ENCODE measurements around the gene FXYD6. TPM values are rescaled to one million over a fixed set of nuclear protein-coding genes. Genes with fewer than 3 reads are reported as not detected.
A peak's percentile ranks its signal among the peaks of the same experiment; 100 is the strongest.

Gene FXYD6
- total and polyA plus RNA-seq, 7 donors: 12.3 to 305 (median 243) TPM

- Histone ChIP-seq H3K9me3 (no peaks in the 10 kb centered on the region), H3K36me3 (peaks cover 0 to 44% (median 5%) of the 10 kb centered on the region in 4 donors), H3K4me1 (peaks cover 0 to 31% (median 11%) of the 10 kb centered on the region in 4 donors), H3K27ac (no peak overlapping the region), H3K4me3 (no peak overlapping the region), H3K27me3 (peaks cover 0 to 20% (median 0%) of the 10 kb centered on the region in 3 donors)
- 15 to 53% methylated on average over 7 of the region's 7 CpGs for WGBS, 2 donors
- peak; percentile 79 for DNase-seq
- intact Hi-C loops (cut with DNase I): no loop called here
- TF ChIP-seq POLR2A (IDR thresholded peaks at IDR 0.05) (peak in 1 of 2 donors; percentile 3), EP300 (IDR thresholded peaks at IDR 0.05) (no peak)
Observed at GRCh38 chr11:117833401-117833891, 43.0 kb downstream of the FXYD6 start.

DNA sequence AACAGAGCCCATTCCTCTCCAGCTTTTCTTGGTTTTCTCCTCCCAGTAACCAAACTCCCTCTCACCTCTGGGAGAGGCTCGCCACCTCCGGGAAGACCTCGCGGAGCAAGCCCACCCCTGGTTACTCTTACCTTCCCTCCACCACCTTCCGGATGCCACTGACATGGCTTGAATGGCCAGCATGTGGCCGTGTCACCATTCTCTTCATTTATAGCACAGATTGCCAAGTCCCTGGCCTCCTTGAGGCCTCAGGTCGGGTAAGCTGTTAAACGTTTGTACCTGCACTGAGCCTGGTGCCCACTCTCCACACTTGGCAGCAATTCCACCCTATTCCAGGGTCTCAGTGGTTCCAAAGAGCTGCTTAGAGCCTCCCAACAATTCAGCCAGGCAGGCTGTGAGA is 43.9 kb downstream of the FXYD6 start:
- intact Hi-C loops (cut with DNase I): no loop called here
- Histone ChIP-seq H3K27me3 (peaks cover 0 to 20% (median 0%) of the 10 kb centered on the region in 3 donors), H3K4me3 (no peak overlapping the region), H3K27ac (no peak overlapping the region), H3K9me3 (no peaks in the 10 kb centered on the region), H3K4me1 (peaks cover 0 to 38% (median 12%) of the 10 kb centered on the region in 4 donors), H3K36me3 (peaks cover 0 to 35% (median 5%) of the 10 kb centered on the region in 4 donors)
- DNase-seq: peak; percentile 39
- TF ChIP-seq POLR2AphosphoS5 (IDR thresholded peaks at IDR 0.05): no peak
- no peak for TF ChIP-seq POLR2A (IDR thresholded peaks at IDR 0.05)
- no peak for TF ChIP-seq EP300 (IDR thresholded peaks at IDR 0.05)
- TF ChIP-seq CTCF (IDR thresholded peaks at IDR 0.05): no peak
- 90 to 94% methylated on average over 8 of the region's 8 CpGs for WGBS, 2 donors

- WGBS, 2 donors: 84 to 90% methylated on average over 7 of the region's 7 CpGs
- Histone ChIP-seq H3K27ac (no peak overlapping the region), H3K36me3 (peaks cover 0 to 28% (median 3%) of the 10 kb centered on the region in 4 donors), H3K4me3 (no peak overlapping the region), H3K4me1 (peaks cover 0 to 38% (median 12%) of the 10 kb centered on the region in 4 donors), H3K27me3 (peaks cover 0 to 20% (median 0%) of the 10 kb centered on the region in 3 donors), H3K9me3 (no peaks in the 10 kb centered on the region)
- DNase-seq: peak; percentile 58
- intact Hi-C loops (cut with DNase I): no loop called here
- no peak for TF ChIP-seq POLR2AphosphoS5 (IDR thresholded peaks at IDR 0.05)
- no peak for TF ChIP-seq POLR2A (IDR thresholded peaks at IDR 0.05)
- TF ChIP-seq EP300 (IDR thresholded peaks at IDR 0.05): no peak
- TF ChIP-seq CTCF (IDR thresholded peaks at IDR 0.05): no peak
Observed at GRCh38 chr11:117831661-117832415, 44.6 kb downstream of the FXYD6 start.

- Histone ChIP-seq H3K4me1 (peaks cover 0 to 38% (median 13%) of the 10 kb centered on the region in 4 donors), H3K4me3 (no peak overlapping the region), H3K9me3 (no peaks in the 10 kb centered on the region), H3K27ac (no peak overlapping the region), H3K27me3 (peaks cover 0 to 20% (median 0%) of the 10 kb centered on the region in 3 donors), H3K36me3 (peaks cover 0 to 25% (median 0%) of the 10 kb centered on the region in 4 donors)
- intact Hi-C loops (cut with DNase I): no loop called here
- 46 to 80% methylated on average over 6 of the region's 6 CpGs for WGBS, 2 donors
- no peak for TF ChIP-seq EP300 (IDR thresholded peaks at IDR 0.05)
- TF ChIP-seq POLR2AphosphoS5 (IDR thresholded peaks at IDR 0.05): no peak
- no peak for TF ChIP-seq CTCF (IDR thresholded peaks at IDR 0.05)
- TF ChIP-seq POLR2A (IDR thresholded peaks at IDR 0.05): no peak
- peak; percentile 44 for DNase-seq
Observed at GRCh38 chr11:117830674-117831351, 45.6 kb downstream of the FXYD6 start.

DNA sequence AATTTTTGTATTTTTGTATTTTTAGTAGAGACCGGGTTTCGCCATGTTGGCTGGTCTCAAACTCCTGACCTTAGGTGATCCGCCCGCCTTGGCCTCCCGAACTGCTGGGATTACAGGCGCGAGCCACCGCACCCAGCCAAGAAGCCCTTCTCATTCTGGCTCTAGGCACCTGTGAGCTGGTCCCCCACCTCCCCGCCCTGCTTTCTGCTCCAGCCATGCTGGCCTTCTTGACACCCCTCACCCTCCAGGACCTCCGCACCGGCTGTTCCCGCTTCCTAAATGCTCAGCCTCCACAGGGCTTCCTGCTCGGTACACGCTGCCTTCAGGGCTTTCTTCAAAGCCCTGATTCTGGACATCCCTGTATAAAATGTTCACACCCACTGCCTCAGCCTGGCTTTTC is 46.4 kb downstream of the FXYD6 start:
- Histone ChIP-seq H3K27me3 (peaks cover 0 to 20% (median 0%) of the 10 kb centered on the region in 3 donors), H3K4me3 (no peak overlapping the region), H3K9me3 (no peaks in the 10 kb centered on the region), H3K36me3 (peaks cover 0 to 19% (median 0%) of the 10 kb centered on the region in 4 donors), H3K27ac (no peak overlapping the region), H3K4me1 (peaks cover 0 to 44% (median 17%) of the 10 kb centered on the region in 4 donors)
- 86 to 91% methylated on average over 14 of the region's 14 CpGs for WGBS, 2 donors
- intact Hi-C loops (cut with DNase I): no loop called here
- peak; percentile 61 for DNase-seq
- TF ChIP-seq POLR2AphosphoS5 (IDR thresholded peaks at IDR 0.05): no peak
- no peak for TF ChIP-seq EP300 (IDR thresholded peaks at IDR 0.05)
- TF ChIP-seq CTCF (IDR thresholded peaks at IDR 0.05): no peak
- no peak for TF ChIP-seq POLR2A (IDR thresholded peaks at IDR 0.05)

Measured in sigmoid colon (tissue), 7 donors.